GM13976 (cell line): Measurements from ENCODE around the gene ARAF.
"Not testable (repeated sequence)": the region's sequence is repeated elsewhere in the genome, so short reads cannot be mapped to it uniquely, and the experiment has no call there.

Experiments
- DNase-seq: peaks from one replicate; pipeline ENCODE4 v3.0.0; 2012; ENCODE audit warnings: low spot score
- CTCF ChIP-seq: IDR thresholded peaks from 2 replicates; pipeline ENCODE4 v1.5.1; 2012; ENCODE audit warnings: borderline replicate concordance, mild to moderate bottlenecking; ENCODE audit not compliant: insufficient read depth; ENCODE audit errors: extremely low read depth, missing control alignments, control extremely low read depth
- in situ Hi-C: fragments of 300-500 bp; cut with MboI; formaldehyde crosslinking; loops from one replicate; pipeline ENCODE4 v1.12.0; 2022; ENCODE audit warnings: low sequenced_read_pairs, mixed read lengths, inconsistent platforms; ENCODE audit not compliant: unreplicated experiment

ARAF gene

GRCh38 chrX:47597222-47597621, 36.2 kb downstream of the ARAF start:
- TF ChIP-seq CTCF, result no peak
- in situ Hi-C loops, result no loop called here
- DNase-seq, result no peak

- in situ Hi-C loops, DNase-seq: not testable (repeated sequence)
Measured at GRCh38 chrX:47603125-47603524, 42.1 kb downstream of the ARAF start.

- no peak for TF ChIP-seq CTCF
- no peak for DNase-seq
- in situ Hi-C loops, result no loop called here
Measured at GRCh38 chrX:47605024-47605423, 44.0 kb downstream of the ARAF start.

- no peak for TF ChIP-seq CTCF
- in situ Hi-C loops, result no loop called here
- DNase-seq, result no peak
Measured at GRCh38 chrX:47607091-47607490, 46.1 kb downstream of the ARAF start.

- TF ChIP-seq CTCF, result no peak
- DNase-seq, result no peak
- in situ Hi-C loops, result no loop called here
Measured at GRCh38 chrX:47608130-47608810, 47.3 kb downstream of the ARAF start.

GRCh38 chrX:47610511-47610910, 49.5 kb downstream of the ARAF start:
- in situ Hi-C loops, result no loop called here
- TF ChIP-seq CTCF, result no peak
- DNase-seq, result no peak

- in situ Hi-C loops, result no loop called here
- no peak for TF ChIP-seq CTCF
- DNase-seq, result no peak
Measured at GRCh38 chrX:47611489-47611888, 50.5 kb downstream of the ARAF start.
